Measurements from ENCODE around the gene TOMM40. TPM values are rescaled to one million over a fixed set of nuclear protein-coding genes. Genes with fewer than 3 reads are reported as not detected.
"Not testable (repeated sequence)": the region's sequence is repeated elsewhere in the genome, so short reads cannot be mapped to it uniquely, and the experiment has no call there.

TOMM40 gene
- total RNA-seq, 1 donor from 2014 or later, result 94.0 TPM

DNA sequence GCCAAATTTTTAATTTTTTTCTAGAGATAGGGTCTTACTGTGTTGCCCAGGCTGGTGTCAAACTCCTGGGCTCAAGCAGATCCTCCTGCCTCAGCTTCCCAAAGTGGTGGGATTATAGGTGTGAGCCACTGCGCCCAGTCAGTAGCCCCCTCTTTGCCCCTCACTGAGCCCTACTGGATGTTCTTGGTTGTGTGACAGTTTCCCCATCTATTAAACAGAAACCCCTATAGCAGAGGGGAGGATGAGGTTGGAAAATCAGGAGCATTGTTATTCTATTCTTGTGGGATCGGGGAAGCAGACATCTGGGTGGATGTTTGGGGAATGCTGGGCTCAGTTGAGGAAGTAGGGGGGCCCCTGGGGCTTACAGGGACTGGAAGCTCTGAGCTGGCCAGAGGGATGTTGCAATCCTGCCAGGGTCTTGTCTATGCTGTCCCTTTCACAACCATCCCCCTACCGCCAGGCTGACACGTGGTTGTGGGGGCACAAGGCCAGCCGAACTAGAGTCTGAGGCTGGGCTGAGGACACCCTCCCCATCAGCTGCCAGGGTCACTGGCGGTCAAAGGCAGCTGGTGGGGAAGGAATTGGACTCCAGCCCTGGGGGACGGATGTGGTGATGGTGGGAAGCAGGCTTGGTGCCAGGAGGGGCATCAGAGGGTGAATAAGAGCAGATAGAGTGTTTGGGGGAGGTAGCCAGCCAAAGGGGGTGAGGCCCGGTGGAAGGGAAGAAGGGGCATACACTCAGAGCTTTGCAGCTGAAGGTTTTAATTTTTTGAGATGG, 34.2 kb downstream of the TOMM40 start:
- DNase-seq (ENCODE audit: low read depth), result peak; percentile 98

DNA sequence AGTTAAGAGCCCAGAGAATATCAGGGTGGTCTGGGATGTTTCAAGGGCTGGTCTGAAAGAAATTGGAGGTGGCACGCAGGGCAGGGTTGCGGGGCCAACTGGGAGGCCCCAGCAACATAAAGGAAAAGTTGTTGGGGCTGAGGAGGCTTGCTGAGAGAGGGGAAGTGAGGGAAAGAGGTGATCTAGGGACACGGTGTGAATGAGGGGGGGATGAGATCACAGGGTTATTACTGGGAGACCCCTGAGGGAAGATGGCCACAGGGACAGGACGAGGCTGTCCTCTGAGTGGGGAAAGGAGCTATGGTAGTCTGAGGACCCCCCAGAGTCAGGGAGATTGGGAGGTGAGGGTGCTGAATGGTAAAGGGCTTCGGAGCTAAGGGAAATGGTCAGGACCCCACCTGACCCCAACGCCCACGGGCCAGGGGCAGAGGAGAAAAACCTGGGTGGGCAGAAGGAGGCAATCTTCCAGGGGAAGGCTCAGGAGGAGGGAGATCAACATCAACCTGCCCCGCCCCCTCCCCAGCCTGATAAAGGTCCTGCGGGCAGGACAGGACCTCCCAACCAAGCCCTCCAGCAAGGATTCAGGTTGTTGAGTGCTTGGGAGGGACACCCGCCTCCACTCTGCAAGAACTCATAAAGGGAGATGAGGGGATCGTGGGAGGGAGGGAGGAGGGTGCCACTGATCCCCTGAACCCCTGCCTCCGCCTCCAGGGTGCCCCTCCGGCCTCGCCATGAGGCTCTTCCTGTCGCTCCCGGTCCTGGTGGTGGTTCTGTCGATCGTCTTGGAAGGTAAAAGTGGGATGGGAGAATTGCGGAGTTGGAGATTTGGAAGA, 35.4 kb downstream of the TOMM40 start:
- DNase-seq (ENCODE audit: low read depth), result not testable (repeated sequence)

DNA sequence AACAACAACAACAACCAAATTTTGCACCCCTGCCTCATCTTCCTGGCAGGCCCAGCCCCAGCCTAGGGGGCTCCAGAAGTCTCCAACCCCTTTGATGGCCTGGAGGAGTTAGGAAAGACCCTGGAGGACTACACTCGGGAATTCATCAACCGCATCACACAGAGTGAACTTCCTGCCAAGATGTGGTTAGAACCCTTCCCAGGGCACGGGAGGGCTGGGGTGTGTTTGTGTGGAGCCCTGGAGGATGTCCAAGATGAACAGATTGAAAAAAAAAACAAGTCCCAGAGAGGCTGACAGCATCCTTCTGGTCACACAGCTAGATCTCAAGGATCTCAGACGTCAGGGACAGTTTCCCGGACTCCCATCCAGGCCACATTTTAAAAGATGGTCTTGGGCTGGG, 36.7 kb downstream of the TOMM40 start:
- peak; percentile 87 for DNase-seq (ENCODE audit: low read depth)

DNA sequence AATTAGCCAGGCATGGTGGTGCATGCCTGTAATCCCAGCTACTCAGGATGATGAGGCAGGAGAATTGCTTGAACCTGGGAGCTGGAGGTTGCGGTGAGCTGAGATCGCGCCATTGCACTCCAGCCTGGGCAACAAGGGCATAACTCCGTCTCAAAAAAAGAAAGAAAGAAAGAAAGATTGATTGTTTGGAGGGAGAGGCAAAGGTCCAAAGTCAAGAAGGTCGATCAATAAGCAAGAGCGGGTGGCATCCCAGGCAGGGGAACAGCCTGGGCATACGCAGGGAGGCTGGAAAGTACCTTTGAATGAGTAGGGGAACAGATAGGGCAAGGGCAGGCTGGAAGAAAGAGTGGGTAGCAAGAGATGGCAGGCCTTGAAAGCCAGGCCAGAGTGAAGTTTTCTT, 39.0 kb downstream of the TOMM40 start:
- no peak for DNase-seq (ENCODE audit: low read depth)

DNA sequence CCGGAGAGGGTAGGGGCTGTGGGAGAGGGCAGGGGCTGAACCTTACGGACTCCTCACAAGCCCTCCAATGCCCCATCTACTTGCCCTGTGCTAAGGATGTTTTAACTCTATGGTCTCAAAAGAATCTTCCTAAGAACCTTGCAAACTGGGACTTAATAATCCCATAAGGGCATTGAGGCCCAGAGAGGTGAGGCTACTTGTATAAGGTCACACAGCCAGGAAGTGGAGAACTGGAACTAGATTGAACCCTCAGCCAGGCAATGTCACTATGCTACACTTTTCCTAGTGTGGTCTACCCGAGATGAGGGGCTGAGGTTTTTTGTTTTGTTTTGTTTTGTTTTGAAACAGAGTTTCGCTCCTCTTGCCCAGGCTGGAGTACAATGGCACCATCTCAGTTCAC, 40.5 kb downstream of the TOMM40 start:
- no peak for DNase-seq (ENCODE audit: low read depth)

DNA sequence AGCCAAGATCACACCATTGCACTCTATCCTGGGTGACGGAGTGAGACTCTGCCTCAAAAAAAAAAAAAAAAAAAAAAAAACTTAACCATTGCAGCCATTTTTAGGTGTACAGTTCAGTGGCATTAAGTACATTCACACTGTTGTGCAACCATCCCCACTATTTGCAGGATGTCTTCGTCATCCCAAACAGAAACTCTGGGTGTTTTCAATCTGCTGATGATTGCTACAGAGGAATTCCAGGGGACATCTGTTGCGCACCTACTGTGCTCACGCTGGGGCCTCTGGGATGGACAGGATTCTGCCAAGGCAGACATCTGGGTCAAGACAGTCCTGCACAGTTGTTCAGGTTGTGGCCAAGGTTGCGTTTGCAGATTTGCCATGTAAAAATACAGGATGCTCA, 48.6 kb downstream of the TOMM40 start:
- DNase-seq (ENCODE audit: low read depth), result no peak

DNA sequence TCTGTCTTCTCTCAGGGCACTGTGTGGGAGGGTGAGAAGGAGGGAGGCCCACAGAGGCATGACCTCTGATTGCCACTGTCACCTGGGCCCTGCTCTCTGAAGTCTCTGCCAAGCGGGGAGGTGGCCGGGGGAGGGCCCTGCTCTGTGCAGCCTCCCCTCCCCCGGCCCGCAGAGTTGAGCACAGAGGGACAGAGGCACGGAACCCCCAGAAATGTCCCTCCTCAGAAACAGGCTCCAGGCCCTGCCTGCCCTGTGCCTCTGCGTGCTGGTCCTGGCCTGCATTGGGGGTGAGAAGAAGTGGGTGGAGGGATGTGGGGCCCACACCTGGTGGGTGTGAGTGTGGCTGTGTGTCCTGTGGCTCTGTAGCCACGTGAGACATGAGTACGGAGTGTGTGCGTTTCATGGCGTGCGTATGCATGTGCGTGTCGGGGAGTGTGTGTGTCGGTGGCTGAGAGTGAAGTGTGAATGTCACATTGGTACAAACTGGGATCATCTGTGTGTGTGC, 51.1 kb downstream of the TOMM40 start, which contains the start of gene APOC4:
Gene APOC4 (plus strand): TSS at position 171 of the 505 bp plus-strand sequence. CDS start 41 bp downstream, at position 212.
- DNase-seq (ENCODE audit: low read depth), result no peak

DNA sequence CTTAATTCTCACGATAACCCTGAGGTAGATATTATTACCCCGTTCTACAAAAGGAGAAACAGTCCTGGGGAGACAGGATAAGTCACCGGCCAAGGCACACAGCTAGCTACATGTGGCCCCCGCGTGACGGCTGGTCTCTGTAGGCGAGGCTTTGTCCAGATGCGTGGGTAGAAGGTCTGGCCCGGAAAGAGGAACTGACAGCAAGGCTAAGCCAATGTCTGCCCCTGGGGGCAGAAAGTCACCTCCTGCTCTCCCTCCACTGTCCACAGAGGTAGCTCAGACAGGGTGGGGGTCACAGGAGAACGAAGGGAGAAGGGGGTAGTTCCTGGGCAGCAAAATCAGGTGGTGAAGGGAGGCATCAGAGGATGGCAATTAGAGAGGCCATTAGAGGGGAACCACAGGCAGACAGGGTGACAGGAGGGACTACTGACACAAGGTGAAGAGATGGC, 52.8 kb downstream of the TOMM40 start:
- DNase-seq (ENCODE audit: low read depth), result no peak

DNA sequence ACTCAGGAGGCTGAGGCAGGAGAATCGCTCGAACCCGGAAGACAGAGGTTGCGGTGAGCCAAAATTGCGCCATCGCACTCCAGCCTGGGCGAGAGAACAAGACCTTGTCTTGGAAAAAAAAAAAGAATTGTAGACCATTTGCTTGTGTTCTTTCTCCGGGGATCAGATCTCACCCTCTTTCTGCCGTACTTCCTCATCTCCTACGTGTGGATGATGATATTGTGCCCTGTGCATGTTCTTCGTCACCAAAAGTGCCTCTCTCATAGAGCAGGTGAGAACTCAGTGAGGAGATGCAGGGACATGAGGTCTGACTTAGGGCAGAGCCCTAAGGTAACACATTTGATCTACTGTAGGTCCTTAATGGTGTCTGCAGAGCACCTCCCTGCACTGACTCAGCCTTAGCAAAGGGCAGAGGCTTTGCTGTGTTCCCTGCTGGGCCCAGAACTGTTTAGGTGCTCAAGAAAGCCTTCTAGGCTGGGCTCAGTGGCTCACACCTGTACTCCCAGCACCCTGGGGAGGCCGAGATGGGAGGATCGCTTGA, 56.1 kb downstream of the TOMM40 start:
- DNase-seq (ENCODE audit: low read depth), result no peak

DNA sequence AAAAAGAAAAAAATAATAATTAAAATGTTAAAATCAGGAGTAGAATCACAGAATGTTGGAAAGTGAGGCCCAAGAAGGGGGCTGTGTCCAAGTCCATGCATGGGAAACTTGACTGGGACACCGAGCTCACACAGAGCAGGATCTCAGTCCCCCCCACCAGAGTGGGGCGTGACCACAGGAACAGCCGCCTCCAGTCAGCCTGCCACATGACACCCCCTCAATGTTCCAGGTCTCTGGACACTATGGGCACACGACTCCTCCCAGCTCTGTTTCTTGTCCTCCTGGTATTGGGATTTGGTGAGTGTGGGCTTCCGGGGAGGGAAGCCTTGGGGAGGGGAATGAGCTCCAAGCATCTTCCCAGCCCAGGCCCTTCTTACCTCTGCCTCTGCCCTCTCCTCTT, 57.2 kb downstream of the TOMM40 start:
- no peak for DNase-seq (ENCODE audit: low read depth)

DNA sequence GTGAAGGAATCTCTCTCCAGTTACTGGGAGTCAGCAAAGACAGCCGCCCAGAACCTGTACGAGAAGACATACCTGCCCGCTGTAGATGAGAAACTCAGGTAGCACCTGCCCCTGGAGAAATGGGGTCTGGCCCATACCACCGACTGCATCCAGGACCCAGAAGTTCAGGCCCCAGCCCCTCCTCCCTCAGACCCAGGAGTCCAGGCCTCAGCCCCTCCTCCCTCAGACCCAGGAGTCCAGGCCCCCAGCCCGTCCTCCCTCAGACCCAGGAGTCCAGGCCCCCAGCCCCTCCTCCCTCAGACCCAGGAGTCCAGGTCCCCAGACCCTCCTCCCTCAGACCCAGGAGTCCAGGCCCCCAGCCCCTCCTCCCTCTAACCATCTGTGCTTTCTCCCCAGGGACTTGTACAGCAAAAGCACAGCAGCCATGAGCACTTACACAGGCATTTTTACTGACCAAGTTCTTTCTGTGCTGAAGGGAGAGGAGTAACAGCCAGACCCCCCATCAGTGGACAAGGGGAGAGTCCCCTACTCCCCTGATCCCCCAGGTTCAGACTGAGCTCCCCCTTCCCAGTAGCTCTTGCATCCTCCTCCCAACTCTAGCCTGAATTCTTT, 57.8 kb downstream of the TOMM40 start:
- peak; percentile 70 for DNase-seq (ENCODE audit: low read depth)

DNA sequence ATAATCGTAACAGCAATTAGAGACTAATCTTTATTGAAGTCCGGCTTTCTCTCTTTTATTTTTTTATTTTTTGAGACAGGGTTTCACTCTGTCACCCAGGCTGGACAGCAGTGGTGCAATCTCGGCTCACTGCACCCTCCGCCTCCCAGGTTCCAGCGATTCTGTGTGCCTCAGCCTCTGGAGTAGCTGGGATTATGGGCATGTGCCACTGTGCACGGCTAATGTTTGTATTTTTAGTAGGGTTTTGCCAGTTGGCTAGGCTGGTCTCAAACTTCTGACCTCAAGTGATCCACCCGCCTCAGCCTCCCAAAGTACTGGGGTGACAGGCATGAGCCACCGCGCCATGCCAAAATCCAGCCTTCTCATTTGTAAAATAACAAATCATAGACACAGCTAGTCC, 58.5 kb downstream of the TOMM40 start:
- DNase-seq (ENCODE audit: low read depth), result peak; percentile 46

DNA sequence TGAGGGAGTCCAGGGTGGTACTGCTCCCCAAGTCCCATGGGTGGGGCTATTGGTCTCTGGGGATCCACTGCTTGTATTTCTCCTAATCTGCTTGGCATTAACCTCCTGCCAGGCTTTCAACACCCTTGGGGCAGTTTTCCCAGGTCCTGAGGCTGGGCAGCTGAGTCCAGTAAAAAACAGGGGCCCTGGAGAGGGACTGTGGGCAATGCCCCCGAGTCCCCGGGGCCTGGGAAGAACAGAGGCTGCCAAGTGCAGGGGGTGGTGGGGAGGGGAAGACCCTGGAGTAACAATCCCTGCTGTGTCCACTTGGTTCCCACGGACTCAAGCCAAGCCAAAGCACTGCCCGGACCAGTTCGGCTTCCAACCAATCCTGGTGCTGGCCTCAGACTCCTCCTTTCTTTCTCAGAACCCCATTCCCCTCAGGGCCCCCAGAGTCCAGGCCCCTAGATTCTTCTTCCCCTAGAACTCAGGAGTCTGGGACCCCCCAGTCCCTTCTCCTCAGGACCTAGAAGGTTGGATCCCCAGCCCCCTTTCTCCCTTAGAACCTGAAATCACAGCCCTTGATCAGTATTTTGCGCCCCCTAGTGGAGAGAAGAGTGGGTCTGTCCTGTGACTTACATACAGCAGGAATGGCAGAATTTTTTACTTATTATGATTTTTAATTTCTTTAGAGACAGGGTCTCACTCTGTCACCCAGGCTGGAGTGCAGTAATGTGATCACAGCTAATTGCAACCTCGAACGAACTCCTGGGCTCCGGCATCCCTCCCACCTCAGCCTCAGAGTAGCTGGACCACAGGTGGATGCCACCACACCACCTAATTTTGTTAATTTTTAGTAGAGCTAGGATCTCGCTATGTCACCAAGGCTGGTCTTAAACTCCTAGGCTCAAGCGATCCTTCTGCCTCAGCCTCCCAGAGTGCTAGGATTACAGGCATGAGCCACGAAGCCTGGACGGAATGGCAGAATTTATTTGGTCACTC, 60.4 kb downstream of the TOMM40 start:
- peak; percentile 86 for DNase-seq (ENCODE audit: low read depth)

Other genes starting within 250 kb of the TOMM40 start
- gene PVR, start 247.3 kb upstream of the TOMM40 start, total RNA-seq, result 327 and 450 TPM in 2 replicates
- gene CEACAM19, start 219.8 kb upstream of the TOMM40 start, total RNA-seq, result 4.9 and 6.9 TPM in 2 replicates
- 5.0 and 6.1 TPM in 2 replicates for gene CEACAM16, start 192.1 kb upstream of the TOMM40 start, total RNA-seq
- gene BCL3, start 142.5 kb upstream of the TOMM40 start, total RNA-seq, result 25.8 and 28.6 TPM in 2 replicates
- gene CBLC, start 113.4 kb upstream of the TOMM40 start, total RNA-seq, result not detected in 2 replicates
- gene BCAM, start 82.2 kb upstream of the TOMM40 start, total RNA-seq, result 590 and 678 TPM in 2 replicates
- gene NECTIN2, start 45.0 kb upstream of the TOMM40 start, total RNA-seq, result 79.1 and 113 TPM in 2 replicates
- 4,388 and 5,075 TPM in 2 replicates for gene APOE, start 14.5 kb downstream of the TOMM40 start, total RNA-seq
- gene APOC1, start 23.4 kb downstream of the TOMM40 start, total RNA-seq, result 21.8 and 52.3 TPM in 2 replicates
- not detected in 2 replicates for gene APOC4, start 51.0 kb downstream of the TOMM40 start, total RNA-seq
- 4.8 and 8.8 TPM in 2 replicates for gene APOC2, start 54.8 kb downstream of the TOMM40 start, total RNA-seq
- 73.2 and 91.7 TPM in 2 replicates for gene CLPTM1, start 64.1 kb downstream of the TOMM40 start, total RNA-seq
- 14.2 and 18.4 TPM in 2 replicates for gene RELB, start 110.2 kb downstream of the TOMM40 start, total RNA-seq
- gene CLASRP, start 147.8 kb downstream of the TOMM40 start, total RNA-seq, result 51.8 and 91.3 TPM in 2 replicates
- not detected in 2 replicates for gene ZNF296, start 185.2 kb downstream of the TOMM40 start, total RNA-seq
- gene GEMIN7, start 188.0 kb downstream of the TOMM40 start, total RNA-seq, result 15.2 and 25.7 TPM in 2 replicates
- 73.3 and 80.2 TPM in 2 replicates for gene PPP1R37, start 201.9 kb downstream of the TOMM40 start, total RNA-seq

All from myocyte (in vitro differentiated cells).